Stomach (tissue), 9 donors: ENCODE results near the gene FXYD2. TPM values are rescaled to one million over a fixed set of nuclear protein-coding genes. Genes with fewer than 3 reads are reported as not detected.

ENCODE experiments used
- DNase-seq, 2 donors: peaks; one replicate each; pipeline versions ENCODE4 v3.0.0 to v3.0.0-alpha.2; 2013 to 2019
- H3K27ac ChIP-seq, 5 donors: fragments of 200-600 bp in 4 of 5; sonication (generic) in 4 of 5; one replicate each; pipeline ENCODE4 v1.5.1; 2013 to 2019; ENCODE audit warnings: mild to moderate bottlenecking in 1 of 5, moderate library complexity in 1 of 5
- H3K27me3 ChIP-seq, 3 donors: fragments of 200-600 bp; sonication (generic); one replicate each; pipeline ENCODE4 v1.5.1; 2017 to 2019; ENCODE audit warnings: mixed run types in 1 of 3
- H3K36me3 ChIP-seq, 4 donors: fragments of 200-600 bp; sonication (generic); 1 replicate in 3 of 4; 2 replicates in 1 of 4; pipeline ENCODE4 v1.5.1; 2016 to 2019
- H3K4me1 ChIP-seq, 4 donors: fragments of 200-600 bp; sonication (generic); one replicate each; pipeline ENCODE4 v1.5.1; 2016 to 2019
- H3K4me3 ChIP-seq, 4 donors: fragments of 200-600 bp; sonication (generic) in 3 of 4; one replicate each; pipeline ENCODE4 v1.5.1; 2016 to 2019; ENCODE audit warnings: mild to moderate bottlenecking in 1 of 4
- H3K9me3 ChIP-seq, 4 donors: fragments of 200-600 bp; sonication (generic); one replicate each; pipeline ENCODE4 v1.5.1; 2016 to 2019
- EP300 ChIP-seq: sonication (generic); formaldehyde crosslinking; IDR thresholded peaks from one replicate; pipeline ENCODE4 v1.6.1; 2017; ENCODE audit warnings: antibody characterized with exemption
- POLR2A ChIP-seq, 4 donors: fragments of 450-650 bp; IDR thresholded peaks; one replicate each; pipeline ENCODE4 v1.6.1; 2016; ENCODE audit warnings: antibody characterized with exemption in 4 of 4, control low read depth in 2 of 4, mild to moderate bottlenecking in 1 of 4, moderate library complexity in 1 of 4
- POLR2AphosphoS5 ChIP-seq, 3 donors: sonication (generic); formaldehyde crosslinking; IDR thresholded peaks; one replicate each; pipeline ENCODE4 v1.6.1; 2016; ENCODE audit warnings: antibody characterized with exemption in 3 of 3
- WGBS, 5 donors: extraction: QIAGEN DNeasy Blood & Tissue Kit in 3 of 5; methylation state at CpG; one replicate each; pipeline versions ENCODE4 v1.1.5 to v1.1.7; 2013 to 2018; 5-methylcytosine and 5-hydroxymethylcytosine counted together
- intact Hi-C: fragments of 100-400 bp; cut with DNase I; formaldehyde crosslinking; loops from one replicate; pipeline ENCODE4 v1.15.1; 2023; ENCODE audit warnings: low total_unique reads
- polyA plus RNA-seq, 3 donors: library from polyadenylated mRNA; stranded (reverse); fragments of 200-250 nt; gene quantifications; one replicate each; pipeline ENCODE4 v1.2.3, GENCODE V29; 2013
- total RNA-seq, 5 donors: library from RNA; depleted of rRNA; stranded (reverse); fragments of >200 nt; gene quantifications; one replicate each; pipeline versions ENCODE4 v1.1.0 to v1.2.3, GENCODE V29; 2014 to 2016
- TF ChIP-seq, protein P1 (sequence below), 7 experiments: fragments of 450-650 bp in 4 of 7; fragments of 200-600 bp in 3 of 7; sonication (generic) in 3 of 7; IDR thresholded peaks; one replicate each; pipeline ENCODE4 v1.5.1; 2016 to 2019; ENCODE audit warnings: antibody characterized with exemption in 7 of 7, control low read depth in 2 of 7, mild to moderate bottlenecking in 1 of 7
- donor health status: healthy with polysubstance abuse.
- donor health status: Bipolar disorder and iron deficiency.
- donor health status: healthy.

FXYD2 gene
- total and polyA plus RNA-seq, 8 donors, result 0.45 to 7.8 (median 4.0) TPM; not detected in 3

DNA sequence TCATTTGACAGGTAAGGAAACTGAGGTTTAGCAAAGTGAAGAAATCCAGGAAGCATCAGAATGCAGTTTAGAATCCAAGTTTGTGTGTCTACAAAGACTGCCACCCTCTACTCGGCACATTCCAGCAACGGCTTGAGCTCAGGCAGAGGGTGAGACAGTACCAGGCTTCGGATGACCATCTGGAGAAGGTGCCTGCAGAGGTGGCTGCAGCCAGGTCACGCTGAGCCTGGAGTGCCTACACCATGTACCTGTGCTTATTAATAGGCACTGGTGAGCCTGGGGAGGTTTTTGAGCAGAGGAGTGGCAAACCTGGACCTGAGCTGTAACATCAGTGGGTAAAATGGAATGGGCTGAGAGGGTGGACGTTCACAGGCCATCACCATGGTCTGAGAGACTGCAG lies 47.2 kb upstream of the FXYD2 start:
- H3K27ac ChIP-seq, result peak overlapping the region in 2 of 5 donors; percentile 66 to 90
- H3K4me1 ChIP-seq, result peaks cover 23 to 89% (median 50%) of the 10 kb centered on the region in 4 donors

DNA sequence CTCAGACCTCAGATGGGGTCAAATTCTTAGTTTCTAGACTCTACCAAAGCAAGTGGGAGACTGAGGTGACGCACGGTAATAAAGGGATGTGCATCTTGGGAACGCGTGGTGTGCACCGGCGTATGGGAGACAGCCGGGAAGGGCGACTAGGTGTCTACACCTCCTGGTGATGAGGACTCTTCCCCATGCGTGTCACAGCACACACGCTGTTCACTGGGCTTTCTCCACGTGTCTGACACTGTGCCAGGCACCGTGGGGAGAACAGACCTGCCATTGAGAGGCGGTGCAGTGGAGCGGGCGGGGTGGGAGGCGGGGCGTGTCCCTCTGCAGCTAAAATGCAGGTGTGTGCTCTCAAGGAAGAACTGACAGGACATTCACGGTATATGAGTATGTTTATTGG lies 46.6 kb upstream of the FXYD2 start:
- WGBS, 5 donors, result 75 to 82% (median 78%) methylated on average over 18 of the region's 18 CpGs
- peaks cover 0 to 47% (median 20%) of the 10 kb centered on the region in 3 donors for H3K27me3 ChIP-seq
- peaks cover 20 to 87% (median 44%) of the 10 kb centered on the region in 4 donors for H3K4me1 ChIP-seq
- H3K9me3 ChIP-seq, result no peaks in the 10 kb centered on the region
- TF ChIP-seq POLR2A (IDR thresholded peaks at IDR 0.05) (no peak), POLR2AphosphoS5 (IDR thresholded peaks at IDR 0.05) (no peak), EP300 (no peak)
- TF ChIP-seq, protein P1, sequence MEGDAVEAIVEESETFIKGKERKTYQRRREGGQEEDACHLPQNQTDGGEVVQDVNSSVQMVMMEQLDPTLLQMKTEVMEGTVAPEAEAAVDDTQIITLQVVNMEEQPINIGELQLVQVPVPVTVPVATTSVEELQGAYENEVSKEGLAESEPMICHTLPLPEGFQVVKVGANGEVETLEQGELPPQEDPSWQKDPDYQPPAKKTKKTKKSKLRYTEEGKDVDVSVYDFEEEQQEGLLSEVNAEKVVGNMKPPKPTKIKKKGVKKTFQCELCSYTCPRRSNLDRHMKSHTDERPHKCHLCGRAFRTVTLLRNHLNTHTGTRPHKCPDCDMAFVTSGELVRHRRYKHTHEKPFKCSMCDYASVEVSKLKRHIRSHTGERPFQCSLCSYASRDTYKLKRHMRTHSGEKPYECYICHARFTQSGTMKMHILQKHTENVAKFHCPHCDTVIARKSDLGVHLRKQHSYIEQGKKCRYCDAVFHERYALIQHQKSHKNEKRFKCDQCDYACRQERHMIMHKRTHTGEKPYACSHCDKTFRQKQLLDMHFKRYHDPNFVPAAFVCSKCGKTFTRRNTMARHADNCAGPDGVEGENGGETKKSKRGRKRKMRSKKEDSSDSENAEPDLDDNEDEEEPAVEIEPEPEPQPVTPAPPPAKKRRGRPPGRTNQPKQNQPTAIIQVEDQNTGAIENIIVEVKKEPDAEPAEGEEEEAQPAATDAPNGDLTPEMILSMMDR (IDR thresholded peaks at IDR 0.05), result no peak
- H3K27ac ChIP-seq, result peak overlapping the region in 1 of 5 donors; percentile 90
- intact Hi-C loops, result no loop called here
- no peak overlapping the region for H3K4me3 ChIP-seq
- no peak for DNase-seq
- H3K36me3 ChIP-seq, result no peaks in the 10 kb centered on the region

More for the DNA sequence above, 47.2 kb upstream of the FXYD2 start:
- DNase-seq, result no peak
- Histone ChIP-seq H3K36me3 (no peaks in the 10 kb centered on the region), H3K27me3 (peaks cover 0 to 54% (median 26%) of the 10 kb centered on the region in 3 donors), H3K4me3 (no peak overlapping the region), H3K9me3 (no peaks in the 10 kb centered on the region)
- TF ChIP-seq POLR2AphosphoS5 (IDR thresholded peaks at IDR 0.05), result no peak
- TF ChIP-seq EP300, result no peak
- TF ChIP-seq, protein P1 (IDR thresholded peaks at IDR 0.05), result no peak
- TF ChIP-seq POLR2A (IDR thresholded peaks at IDR 0.05), result no peak
- intact Hi-C loops, result no loop called here
- 79 to 84% (median 82%) methylated on average over 5 of the region's 5 CpGs for WGBS, 5 donors

DNA sequence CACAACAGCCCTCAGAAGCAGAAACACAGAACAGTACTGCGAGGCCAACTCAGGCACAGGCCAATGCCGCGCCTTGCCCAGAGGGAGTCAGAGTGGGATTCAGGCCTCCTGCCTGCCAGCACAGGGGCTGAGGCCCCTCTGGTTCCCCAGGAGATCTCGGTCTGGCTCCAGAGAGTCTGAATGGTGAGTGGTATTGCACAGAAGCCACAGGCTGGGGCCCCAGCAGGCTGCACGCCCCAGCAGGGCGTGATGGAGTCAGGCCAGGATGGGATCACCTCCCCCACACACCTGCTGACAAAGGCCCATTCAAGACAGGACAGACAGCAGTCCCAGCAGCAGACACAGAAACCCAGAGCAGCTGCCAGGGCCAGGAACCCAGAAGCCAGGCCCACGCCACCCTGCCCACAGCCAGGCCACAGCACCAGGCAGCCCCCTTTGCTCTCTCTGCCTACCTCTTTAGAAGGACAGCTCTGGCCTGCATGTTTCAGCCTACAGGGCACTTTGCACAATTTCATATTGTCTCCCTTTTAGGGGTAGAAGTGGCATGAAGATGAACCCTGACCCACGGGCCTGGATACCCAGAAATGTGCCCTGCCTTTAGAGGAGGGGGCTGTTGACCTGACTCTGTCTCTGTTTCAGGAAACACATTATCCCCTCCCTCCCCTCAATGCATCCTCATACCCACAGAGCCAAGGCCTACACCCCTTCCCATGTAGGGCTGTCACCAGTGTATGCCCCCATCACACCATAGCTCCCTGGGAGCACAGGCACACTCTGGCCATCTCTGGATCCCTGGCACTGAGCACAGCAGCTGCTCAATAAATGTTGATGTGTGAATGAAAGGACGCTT lies 45.8 kb upstream of the FXYD2 start:
- H3K9me3 ChIP-seq, result no peaks in the 10 kb centered on the region
- no peaks in the 10 kb centered on the region for H3K36me3 ChIP-seq
- intact Hi-C loops, result no loop called here
- TF ChIP-seq EP300 (no peak), POLR2A (IDR thresholded peaks at IDR 0.05) (no peak)
- H3K27me3 ChIP-seq, result peaks cover 0 to 39% (median 11%) of the 10 kb centered on the region in 3 donors
- WGBS, 5 donors, result 63 to 80% (median 69%) methylated on average over 7 to 9 of the region's 9 CpGs
- peaks cover 12 to 81% (median 36%) of the 10 kb centered on the region in 4 donors for H3K4me1 ChIP-seq
- DNase-seq, result peak in 1 of 2 donors; percentile 66
- H3K27ac ChIP-seq, result peak overlapping the region in 3 of 5 donors; percentile 15 to 90 (median 38)
- H3K4me3 ChIP-seq, result no peak overlapping the region

DNA sequence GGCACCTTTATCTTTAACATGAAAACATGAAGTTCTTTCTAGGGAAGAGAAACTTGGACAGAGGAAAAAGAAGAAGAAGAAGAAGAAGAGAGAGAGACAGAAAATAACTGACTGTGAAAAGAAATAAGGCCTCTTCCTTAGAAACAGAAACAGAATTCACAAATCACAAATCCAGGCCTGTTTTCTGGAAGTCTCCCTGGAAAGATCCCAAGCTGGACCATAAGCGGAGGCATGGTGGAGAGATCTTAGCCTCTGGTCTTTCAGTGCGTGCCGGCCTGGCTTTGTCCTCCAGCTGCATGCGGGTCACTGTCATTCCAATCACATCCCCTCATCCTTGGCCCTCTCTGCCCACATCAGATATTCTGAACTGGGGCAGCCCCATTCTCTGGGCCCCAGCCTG lies 45.1 kb upstream of the FXYD2 start:
- Histone ChIP-seq H3K36me3 (no peaks in the 10 kb centered on the region), H3K9me3 (no peaks in the 10 kb centered on the region), H3K4me3 (no peak overlapping the region), H3K4me1 (peaks cover 5 to 73% (median 29%) of the 10 kb centered on the region in 4 donors), H3K27ac (peak overlapping the region in 3 of 5 donors; percentile 15 to 90 (median 38)), H3K27me3 (peaks cover 0 to 32% (median 4%) of the 10 kb centered on the region in 3 donors)
- peak in 1 of 2 donors; percentile 47 for DNase-seq
- intact Hi-C loops, result no loop called here
- 55 to 64% (median 61%) methylated on average over 4 of the region's 4 CpGs for WGBS, 5 donors
- TF ChIP-seq POLR2A (IDR thresholded peaks at IDR 0.05) (no peak), EP300 (no peak), POLR2AphosphoS5 (IDR thresholded peaks at IDR 0.05) (no peak)
- TF ChIP-seq, protein P1 (IDR thresholded peaks at IDR 0.05), result no peak
